Transverse colon (tissue), 4 donors: ENCODE data around the gene CPLX1. TPM values are rescaled to one million over a fixed set of nuclear protein-coding genes. Genes with fewer than 3 reads are reported as not detected.
A peak's percentile ranks its signal among the peaks of the same experiment; 100 is the strongest.

Experiments used
- DNase-seq: peaks from one replicate; pipeline ENCODE4 v3.0.0-alpha.2; 2019
- H3K27ac ChIP-seq, 4 donors: fragments of 200-600 bp; sonication (generic); 2 replicates each; pipeline ENCODE4 v1.5.1; 2016 to 2018; ENCODE audit warnings: inconsistent platforms in 4 of 4
- H3K27me3 ChIP-seq: fragments of 200-600 bp; sonication (generic); 2 replicates; pipeline ENCODE4 v1.5.1; 2017; ENCODE audit warnings: inconsistent platforms
- H3K36me3 ChIP-seq, 4 donors: fragments of 200-600 bp; sonication (generic); 2 replicates each; pipeline ENCODE4 v1.5.1; 2017 to 2019; ENCODE audit warnings: inconsistent platforms in 4 of 4
- H3K4me1 ChIP-seq, 4 donors: fragments of 200-600 bp; sonication (generic); 2 replicates each; pipeline ENCODE4 v1.5.1; 2017 to 2020; ENCODE audit warnings: inconsistent platforms in 4 of 4
- H3K4me3 ChIP-seq, 4 donors: fragments of 200-600 bp; sonication (generic); 1 replicate in 1 of 4; 2 replicates in 3 of 4; pipeline versions ENCODE4 v1.5.1 to v1.6.1; 2017 to 2019; ENCODE audit warnings: inconsistent platforms in 4 of 4
- H3K9me3 ChIP-seq, 2 donors: fragments of 200-600 bp; sonication (generic); 2 replicates each; pipeline ENCODE4 v1.5.1; 2017 to 2019; ENCODE audit warnings: inconsistent platforms in 2 of 2
- EP300 ChIP-seq: sonication (generic); formaldehyde crosslinking; IDR thresholded peaks from one replicate; pipeline ENCODE4 v1.6.1; 2017; ENCODE audit warnings: antibody characterized with exemption, low read depth
- POLR2A ChIP-seq: fragments of 450-650 bp; IDR thresholded peaks from one replicate; pipeline ENCODE4 v1.6.1; 2016; ENCODE audit warnings: antibody characterized with exemption, mild to moderate bottlenecking, moderate library complexity
- POLR2AphosphoS5 ChIP-seq, 3 donors: sonication (generic); formaldehyde crosslinking; IDR thresholded peaks; one replicate each; pipeline ENCODE4 v1.6.1; 2016; ENCODE audit warnings: antibody characterized with exemption in 3 of 3
- WGBS, 2 donors: methylation state at CpG; one replicate each; pipeline ENCODE4 v1.1.5; 2018; ENCODE audit warnings: low coverage in 1 of 2; 5-methylcytosine and 5-hydroxymethylcytosine counted together
- in situ Hi-C, 4 donors: fragments of 200-750 bp; cut with MboI; loops; one replicate each; pipeline versions ENCODE4 v1.15.0 to v1.15.1; 2017; ENCODE audit warnings: low sequenced_read_pairs in 3 of 4, low pct_ligation_motif_present in 1 of 4, low pct_unique_long_range_greater_than_20kb in 1 of 4
- intact Hi-C: fragments of 100-400 bp; cut with DNase I; formaldehyde crosslinking; loops from one replicate; pipeline ENCODE4 v1.15.1; 2023; ENCODE audit warnings: low total_unique reads
- total RNA-seq, 4 donors: library from RNA; depleted of rRNA; stranded (reverse); fragments of >200 nt; gene quantifications; one replicate each; pipeline ENCODE4 v1.1.0, GENCODE V29; 2016
- TF ChIP-seq, protein P1 (sequence below), 5 experiments: fragments of 200-600 bp in 3 of 5; fragments of 450-650 bp in 2 of 5; sonication (generic) in 3 of 5; IDR thresholded peaks; 1 replicate in 2 of 5; 2 replicates in 3 of 5; pipeline ENCODE4 v1.5.1; 2016 to 2017; ENCODE audit warnings: antibody characterized with exemption in 5 of 5, inconsistent platforms in 3 of 5, mild to moderate bottlenecking in 2 of 5, moderate library complexity in 1 of 5

Gene CPLX1
- total RNA-seq, 4 donors from 2014 or later = 0.32 to 3.7 (median 0.41) TPM; not detected in 1

DNA sequence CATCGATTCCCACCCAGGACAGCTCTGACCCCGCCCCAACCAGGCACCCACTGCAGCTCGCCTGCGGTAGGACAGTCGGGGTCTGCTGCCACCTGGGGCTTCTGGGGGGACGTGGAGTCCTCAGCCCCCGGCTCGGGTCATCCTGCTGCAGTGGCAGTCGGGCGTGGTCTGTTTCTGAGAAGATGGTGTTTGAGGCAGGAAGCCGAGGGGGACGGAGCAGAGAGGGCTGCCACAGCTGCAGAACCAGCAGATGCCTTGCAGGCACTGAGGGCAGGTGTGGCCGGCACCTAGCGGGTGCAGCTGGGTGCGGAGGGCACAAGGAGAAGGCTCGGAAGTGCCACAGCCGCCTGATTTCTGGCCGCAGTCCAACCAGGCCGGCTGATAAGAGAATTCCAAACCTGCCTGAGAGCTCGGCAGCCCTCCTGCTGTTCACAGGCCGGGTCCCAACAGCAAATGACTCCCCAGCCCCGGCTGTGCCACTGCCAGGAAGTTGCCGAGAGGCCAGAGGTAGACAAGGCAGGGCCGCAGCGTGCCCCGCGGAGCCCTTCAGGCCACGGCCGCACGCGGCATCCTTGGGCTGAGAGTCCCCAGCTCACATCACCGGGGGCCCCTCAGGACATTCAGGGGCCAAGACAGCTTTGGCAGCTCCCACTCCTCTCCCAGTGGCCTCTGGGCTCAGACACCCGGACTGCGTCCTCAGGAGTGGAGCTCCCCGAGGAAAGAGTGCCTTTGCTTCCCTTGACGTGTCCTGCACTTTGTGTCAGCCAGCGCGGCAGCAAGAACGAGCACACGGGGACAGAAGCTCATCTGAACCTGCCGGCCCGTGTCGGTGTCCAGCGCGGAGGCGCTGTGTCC is 9.4 kb upstream of the CPLX1 start:
- in situ Hi-C loops = no loop called here
- Histone ChIP-seq H3K4me1 (no peaks in the 10 kb centered on the region), H3K4me3 (no peak overlapping the region), H3K27me3 (peaks cover 16% of the 10 kb centered on the region), H3K27ac (no peak overlapping the region), H3K9me3 (peaks cover 12 to 16% of the 10 kb centered on the region in 2 donors), H3K36me3 (no peaks in the 10 kb centered on the region)
- peak; percentile 38 for DNase-seq
- 67% methylated on average over 45 of the region's 46 CpGs; no CpG with 5 or more reads in 1 of the 2 donors for WGBS, 2 donors
- no peak for TF ChIP-seq POLR2A
- intact Hi-C loops = no loop called here

DNA sequence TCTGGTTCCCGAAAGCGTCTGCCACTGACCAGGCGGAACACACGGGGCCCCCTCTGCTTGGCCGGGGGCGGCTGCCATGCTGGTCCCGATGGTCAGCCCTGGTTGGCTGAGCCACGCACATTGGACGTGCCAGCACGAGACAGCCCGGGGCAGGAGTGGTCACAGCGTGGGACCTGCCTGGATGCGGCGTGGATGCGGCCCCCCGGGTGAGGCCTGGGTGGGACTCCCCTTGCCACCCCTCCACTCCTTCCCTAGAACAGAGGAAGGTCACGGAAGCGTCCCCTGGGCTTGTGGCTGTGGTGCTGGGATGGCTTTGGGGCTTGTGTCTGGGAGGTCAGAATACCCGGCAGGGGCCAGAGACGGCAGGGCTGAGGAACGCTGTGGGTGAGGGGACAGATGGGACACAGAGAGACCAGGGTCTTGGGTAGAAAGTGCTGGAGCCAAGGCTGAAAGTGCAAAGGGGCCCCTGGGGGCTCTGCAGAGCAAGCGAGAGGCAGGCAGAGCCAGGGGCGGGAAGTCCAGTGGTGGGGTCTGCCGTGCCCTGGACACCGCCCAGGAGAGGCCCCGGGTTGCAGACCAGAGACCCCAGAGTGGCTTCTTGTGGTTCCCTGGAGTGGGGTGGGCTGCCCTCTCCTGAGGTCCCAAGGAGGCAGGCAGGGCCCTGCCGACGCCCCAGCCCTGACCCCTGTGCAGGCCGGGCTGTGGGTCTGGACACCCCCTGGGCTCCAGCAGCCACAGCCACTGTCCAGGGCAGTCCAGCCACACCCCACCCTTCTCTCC is 8.6 kb upstream of the CPLX1 start:
- intact Hi-C loops (no loop called here), in situ Hi-C loops (no loop called here)
- DNase-seq = no peak
- Histone ChIP-seq H3K4me3 (no peak overlapping the region), H3K9me3 (peaks cover 12 to 16% of the 10 kb centered on the region in 2 donors), H3K27ac (no peak overlapping the region), H3K36me3 (no peaks in the 10 kb centered on the region), H3K27me3 (peaks cover 24% of the 10 kb centered on the region), H3K4me1 (no peaks in the 10 kb centered on the region)
- 82% methylated on average over 29 of the region's 29 CpGs; no CpG with 5 or more reads in 1 of the 2 donors for WGBS, 2 donors
- TF ChIP-seq EP300 = no peak
- TF ChIP-seq, protein P1, sequence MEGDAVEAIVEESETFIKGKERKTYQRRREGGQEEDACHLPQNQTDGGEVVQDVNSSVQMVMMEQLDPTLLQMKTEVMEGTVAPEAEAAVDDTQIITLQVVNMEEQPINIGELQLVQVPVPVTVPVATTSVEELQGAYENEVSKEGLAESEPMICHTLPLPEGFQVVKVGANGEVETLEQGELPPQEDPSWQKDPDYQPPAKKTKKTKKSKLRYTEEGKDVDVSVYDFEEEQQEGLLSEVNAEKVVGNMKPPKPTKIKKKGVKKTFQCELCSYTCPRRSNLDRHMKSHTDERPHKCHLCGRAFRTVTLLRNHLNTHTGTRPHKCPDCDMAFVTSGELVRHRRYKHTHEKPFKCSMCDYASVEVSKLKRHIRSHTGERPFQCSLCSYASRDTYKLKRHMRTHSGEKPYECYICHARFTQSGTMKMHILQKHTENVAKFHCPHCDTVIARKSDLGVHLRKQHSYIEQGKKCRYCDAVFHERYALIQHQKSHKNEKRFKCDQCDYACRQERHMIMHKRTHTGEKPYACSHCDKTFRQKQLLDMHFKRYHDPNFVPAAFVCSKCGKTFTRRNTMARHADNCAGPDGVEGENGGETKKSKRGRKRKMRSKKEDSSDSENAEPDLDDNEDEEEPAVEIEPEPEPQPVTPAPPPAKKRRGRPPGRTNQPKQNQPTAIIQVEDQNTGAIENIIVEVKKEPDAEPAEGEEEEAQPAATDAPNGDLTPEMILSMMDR (IDR thresholded peaks at IDR 0.05) = no peak
- TF ChIP-seq POLR2AphosphoS5 (IDR thresholded peaks at IDR 0.05) = no peak
- TF ChIP-seq POLR2A = no peak

DNA sequence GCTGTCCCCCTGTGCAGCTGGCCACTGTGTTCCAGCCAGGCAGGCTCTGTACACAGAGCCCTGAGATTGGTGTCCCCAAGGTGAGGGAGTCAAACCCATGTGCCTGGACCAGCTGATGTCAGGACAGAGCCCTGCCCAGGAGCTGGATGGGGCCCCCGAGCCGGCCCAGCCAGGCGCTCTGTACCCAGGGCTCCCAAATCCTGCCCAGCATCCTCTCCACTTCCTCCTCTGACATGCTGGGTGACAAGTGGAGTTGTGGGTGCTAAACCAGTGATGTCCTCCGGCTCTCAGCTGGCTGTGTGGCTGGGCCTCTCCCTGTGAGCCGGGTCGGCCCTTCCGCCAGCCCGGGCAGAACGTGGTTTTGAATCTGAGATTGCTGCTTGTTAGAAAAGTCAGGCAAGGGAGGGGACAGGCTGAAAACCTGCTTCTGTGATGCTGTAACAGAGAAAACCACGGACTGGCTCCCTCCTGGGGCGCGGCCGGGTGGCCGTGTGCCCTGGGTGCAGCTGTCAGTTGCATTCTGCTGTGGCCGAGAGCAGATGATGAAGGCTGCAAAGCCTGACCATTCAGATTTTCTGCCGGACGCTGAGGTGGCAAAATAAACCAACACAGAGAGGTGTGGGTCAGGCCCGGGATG is 7.9 kb upstream of the CPLX1 start:
- DNase-seq = no peak
- TF ChIP-seq EP300 = no peak
- TF ChIP-seq, protein P1 (IDR thresholded peaks at IDR 0.05) = no peak
- no peak for TF ChIP-seq POLR2AphosphoS5 (IDR thresholded peaks at IDR 0.05)
- no peak for TF ChIP-seq POLR2A
- 63% methylated on average over 18 of the region's 18 CpGs; no CpG with 5 or more reads in 1 of the 2 donors for WGBS, 2 donors

DNA sequence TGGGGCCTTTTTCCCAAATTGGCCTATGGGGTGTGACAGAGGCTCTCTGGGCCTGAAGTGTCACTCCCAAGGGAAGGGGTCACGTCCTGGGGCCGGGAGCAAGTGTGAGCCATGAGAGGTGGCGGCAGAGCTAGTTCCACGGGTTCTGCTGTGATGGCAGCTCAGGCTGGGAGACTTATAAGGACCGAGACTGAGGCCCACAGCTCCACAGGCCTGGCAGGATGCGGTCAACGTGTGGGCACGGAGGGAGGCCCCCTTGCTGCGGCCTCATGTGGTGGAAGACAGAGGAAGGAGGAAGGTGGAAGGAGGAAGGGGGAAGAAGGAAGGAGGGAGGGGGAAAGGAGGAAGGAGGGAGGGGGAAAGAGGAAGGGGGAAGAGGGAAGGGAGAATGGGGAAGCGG is 7.2 kb upstream of the CPLX1 start:
- H3K27ac ChIP-seq = no peak overlapping the region
- WGBS, 2 donors = 68% methylated on average over 9 of the region's 10 CpGs; no CpG with 5 or more reads in 1 of the 2 donors
- no peaks in the 10 kb centered on the region for H3K36me3 ChIP-seq
- peaks cover 8 to 9% of the 10 kb centered on the region in 2 donors for H3K9me3 ChIP-seq
- no peak overlapping the region for H3K4me3 ChIP-seq
- in situ Hi-C loops (no loop called here), intact Hi-C loops (no loop called here)
- peaks cover 38% of the 10 kb centered on the region for H3K27me3 ChIP-seq
- no peaks in the 10 kb centered on the region for H3K4me1 ChIP-seq
- TF ChIP-seq, protein P1 (IDR thresholded peaks at IDR 0.05) = no peak
- TF ChIP-seq POLR2AphosphoS5 (IDR thresholded peaks at IDR 0.05) = no peak
- TF ChIP-seq POLR2A = no peak
- no peak for TF ChIP-seq EP300
- DNase-seq = no peak

More for the DNA sequence above, 7.9 kb upstream of the CPLX1 start:
- peaks cover 32% of the 10 kb centered on the region for H3K27me3 ChIP-seq
- H3K4me3 ChIP-seq = no peak overlapping the region
- H3K4me1 ChIP-seq = no peaks in the 10 kb centered on the region
- intact Hi-C loops = no loop called here
- H3K36me3 ChIP-seq = no peaks in the 10 kb centered on the region
- in situ Hi-C loops = no loop called here
- no peak overlapping the region for H3K27ac ChIP-seq
- H3K9me3 ChIP-seq = peaks cover 12 to 14% of the 10 kb centered on the region in 2 donors
